ENCODE measurements around the gene UGT1A4. TPM values are rescaled to one million over a fixed set of nuclear protein-coding genes. Genes with fewer than 3 reads are reported as not detected.

Gene UGT1A4
- total RNA-seq, 2 donors from 2014 or later: not detected

GRCh38 chr2:233778030-233778429, 59.5 kb downstream of the UGT1A4 start, which contains the start of gene MROH2A:
Gene MROH2A, plus strand, starts transcription at chr2:233778330. Its CDS starts 1,029 bp downstream, at chr2:233779359.
- H3K27ac ChIP-seq: no peak within 1 kb of the TSS
- no peaks in the 10 kb centered on the region for H3K27me3 ChIP-seq (replicated peaks; ENCODE audit: insufficient read depth)
- TF ChIP-seq CTCF (IDR thresholded peaks at IDR 0.05) (no peak), POLR2A (IDR thresholded peaks at IDR 0.05) (no peak), POLR2AphosphoS5 (IDR thresholded peaks at IDR 0.05) (no peak)
- no peaks in the 10 kb centered on the region for H3K36me3 ChIP-seq
- no peak for DNase-seq (ENCODE audit: low spot score)
- intact Hi-C loops (cut with DNase I): no loop called here
- no peak within 1 kb of the TSS for H3K4me3 ChIP-seq
- H3K9me3 ChIP-seq: no peaks in the 10 kb centered on the region
- whole genome bisulfite sequencing: 91% methylated on average over 2 of the region's 2 CpGs
- H3K4me1 ChIP-seq (replicated peaks): no peaks in the 10 kb centered on the region

DNA sequence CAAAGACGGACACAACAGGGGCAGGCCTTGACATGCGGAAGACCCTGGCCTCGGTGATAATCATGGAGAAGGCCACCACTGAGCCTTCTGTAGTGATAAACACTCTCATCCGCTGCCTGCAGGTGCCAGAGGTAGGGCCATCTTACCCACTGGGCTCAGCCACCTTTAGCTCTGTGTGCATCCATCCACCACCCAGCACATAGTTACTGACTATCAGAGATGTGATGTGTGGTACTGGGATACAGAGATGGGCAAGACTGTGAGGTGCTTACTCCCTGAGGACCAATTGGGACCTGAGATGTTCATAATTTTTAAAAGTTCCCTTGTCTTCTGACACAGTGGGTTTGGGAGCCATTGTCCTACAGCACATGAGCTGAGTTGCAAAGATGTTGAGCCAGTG, 61.2 kb downstream of the UGT1A4 start:
- intact Hi-C loops (cut with DNase I): no loop called here
- H3K27ac ChIP-seq: no peak overlapping the region
- H3K27me3 ChIP-seq (replicated peaks; ENCODE audit: insufficient read depth): no peaks in the 10 kb centered on the region
- H3K4me3 ChIP-seq: no peak overlapping the region
- H3K9me3 ChIP-seq: no peaks in the 10 kb centered on the region
- no peak for DNase-seq (ENCODE audit: low spot score)
- no peak for TF ChIP-seq CTCF (IDR thresholded peaks at IDR 0.05)
- no peak for TF ChIP-seq POLR2A (IDR thresholded peaks at IDR 0.05)
- no peak for TF ChIP-seq POLR2AphosphoS5 (IDR thresholded peaks at IDR 0.05)
- no peaks in the 10 kb centered on the region for H3K36me3 ChIP-seq
- 93% methylated on average over 4 of the region's 4 CpGs for WGBS
- no peaks in the 10 kb centered on the region for H3K4me1 ChIP-seq (replicated peaks)

DNA sequence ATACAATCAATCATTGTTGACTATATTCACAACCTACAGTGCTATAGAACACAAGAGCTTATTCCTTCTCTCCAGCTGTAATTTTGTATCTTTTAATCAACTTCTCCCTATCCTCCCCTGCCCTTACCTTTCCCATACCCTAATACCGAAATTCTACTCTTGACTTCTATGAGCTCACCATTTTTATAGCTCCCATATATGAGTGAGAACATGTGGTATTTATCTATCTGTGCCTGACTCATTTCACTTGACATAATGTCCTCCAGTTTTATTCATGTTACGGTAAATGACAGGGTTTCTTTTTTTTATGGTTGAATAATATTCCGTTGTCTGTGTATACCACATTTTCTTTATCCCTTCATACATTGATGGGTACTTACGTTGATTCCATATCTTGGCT, 62.2 kb downstream of the UGT1A4 start:
- TF ChIP-seq CTCF (IDR thresholded peaks at IDR 0.05): no peak
- no peak for TF ChIP-seq POLR2A (IDR thresholded peaks at IDR 0.05)
- no peak for TF ChIP-seq POLR2AphosphoS5 (IDR thresholded peaks at IDR 0.05)
- WGBS: 83% methylated on average over 4 of the region's 4 CpGs
- Histone ChIP-seq H3K4me1 (replicated peaks) (no peaks in the 10 kb centered on the region), H3K27ac (no peak overlapping the region), H3K36me3 (no peaks in the 10 kb centered on the region), H3K27me3 (replicated peaks; ENCODE audit: insufficient read depth) (no peaks in the 10 kb centered on the region), H3K9me3 (no peaks in the 10 kb centered on the region), H3K4me3 (no peak overlapping the region)
- intact Hi-C loops (cut with DNase I): no loop called here
- no peak for DNase-seq (ENCODE audit: low spot score)

DNA sequence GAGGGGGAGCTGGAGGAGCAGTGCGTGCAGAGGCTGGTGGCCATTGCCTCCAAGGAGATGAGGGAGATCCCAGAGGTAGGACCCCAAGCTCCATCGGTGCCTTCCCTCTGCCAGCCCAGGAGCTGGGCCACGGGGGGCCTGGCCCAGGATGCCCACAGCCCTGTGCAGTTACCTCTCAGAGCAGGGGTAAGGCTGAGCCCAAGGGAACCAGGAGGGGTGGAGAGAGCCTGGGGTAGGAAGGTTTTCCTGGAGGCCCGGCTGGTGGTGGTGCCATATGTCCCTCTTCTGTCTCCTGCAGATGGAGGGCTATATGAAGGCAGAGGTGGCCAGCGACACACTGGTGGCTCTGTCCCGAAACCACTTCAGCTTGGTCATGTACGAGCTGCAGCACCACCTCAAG, 71.0 kb downstream of the UGT1A4 start:
- Histone ChIP-seq H3K9me3 (no peaks in the 10 kb centered on the region), H3K36me3 (no peaks in the 10 kb centered on the region), H3K27ac (no peak overlapping the region), H3K4me3 (no peak overlapping the region), H3K4me1 (replicated peaks) (no peaks in the 10 kb centered on the region), H3K27me3 (replicated peaks; ENCODE audit: insufficient read depth) (no peaks in the 10 kb centered on the region)
- TF ChIP-seq POLR2AphosphoS5 (IDR thresholded peaks at IDR 0.05) (no peak), POLR2A (IDR thresholded peaks at IDR 0.05) (no peak)
- WGBS: 87% methylated on average over 7 of the region's 7 CpGs
- DNase-seq (ENCODE audit: low spot score): no peak
- intact Hi-C loops (cut with DNase I): no loop called here

DNA sequence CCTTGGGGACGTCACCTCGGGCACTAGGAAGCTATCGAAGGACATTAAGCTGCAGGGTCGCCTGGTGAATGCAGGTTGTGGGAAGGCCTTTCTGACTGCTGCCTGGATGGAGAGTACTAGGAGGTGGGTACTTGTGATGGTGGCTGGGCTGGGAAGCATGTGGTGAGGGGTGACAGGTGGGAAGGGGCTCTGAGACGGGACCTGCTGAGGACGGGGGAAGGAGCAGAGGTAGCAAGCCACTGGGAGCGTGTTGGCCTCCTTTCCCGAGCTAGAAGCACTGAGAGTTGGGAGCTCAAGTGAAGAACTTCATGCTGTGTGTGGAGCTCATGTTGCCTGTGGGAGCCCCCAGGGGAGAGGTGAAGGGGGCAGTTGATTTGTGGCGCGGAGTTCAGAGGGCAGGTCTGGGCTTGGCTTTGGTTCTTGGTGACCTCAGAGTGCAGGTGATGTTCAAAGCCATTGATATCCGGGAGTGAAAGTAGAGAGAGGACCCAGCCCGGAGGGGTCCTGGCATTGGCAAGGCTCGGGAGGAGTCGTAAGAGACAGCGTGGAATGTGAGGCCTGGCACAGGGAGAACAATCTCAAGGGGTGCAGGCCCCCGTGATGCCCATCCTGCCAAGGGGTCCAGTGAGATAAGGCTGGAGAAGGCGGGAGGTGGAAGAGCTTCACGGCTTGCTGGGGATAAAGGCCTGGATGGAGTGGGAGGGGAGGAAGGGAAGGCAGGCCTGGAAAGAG, 72.8 kb downstream of the UGT1A4 start:
- Histone ChIP-seq H3K36me3 (no peaks in the 10 kb centered on the region), H3K27ac (no peak overlapping the region), H3K4me3 (no peak overlapping the region), H3K9me3 (no peaks in the 10 kb centered on the region), H3K27me3 (replicated peaks; ENCODE audit: insufficient read depth) (no peaks in the 10 kb centered on the region), H3K4me1 (replicated peaks) (no peaks in the 10 kb centered on the region)
- no peak for DNase-seq (ENCODE audit: low spot score)
- WGBS: 80% methylated on average over 18 of the region's 18 CpGs
- TF ChIP-seq POLR2A (IDR thresholded peaks at IDR 0.05): no peak
- TF ChIP-seq POLR2AphosphoS5 (IDR thresholded peaks at IDR 0.05): no peak
- TF ChIP-seq CTCF (IDR thresholded peaks at IDR 0.05): no peak
- intact Hi-C loops (cut with DNase I): no loop called here
